Erythroblast (primary cell): ENCODE data around the gene CIB2.

Source experiments
- GATA1 ChIP-seq: IDR thresholded peaks from 2 replicates; pipeline ENCODE4 v1.6.1; 2011; ENCODE audit warnings: low read depth, mild to moderate bottlenecking, control low read depth, low read length, moderate library complexity
- POLR2A ChIP-seq: IDR thresholded peaks from 2 replicates; pipeline ENCODE4 v1.6.1; 2011; ENCODE audit warnings: mild to moderate bottlenecking, low read length

- TF ChIP-seq POLR2A (no peak), GATA1 (no peak)
These were observed 32.8 kb upstream of the CIB2 start for GRCh38 chr15:78164010-78164409.
